GM12891 (cell line): ENCODE measurements around the gene SECTM1.

Source experiments
- PAX5 ChIP-seq: IDR thresholded peaks from 2 replicates; pipeline ENCODE4 v1.6.1; 2011; ENCODE audit warnings: low read length, moderate library complexity, mild to moderate bottlenecking; ENCODE audit not compliant: insufficient read depth, severe bottlenecking
- POLR2A ChIP-seq: IDR thresholded peaks from 2 replicates; pipeline ENCODE4 v1.6.1; 2011; ENCODE audit warnings: low read depth, low read length, control low read depth
- POLR2AphosphoS5 ChIP-seq: IDR thresholded peaks from 2 replicates; pipeline ENCODE4 v1.6.1; 2011; ENCODE audit warnings: low read depth, low read length, control low read depth
- SPI1 ChIP-seq: IDR thresholded peaks from 2 replicates; pipeline ENCODE4 v1.6.1; 2011; ENCODE audit warnings: low read depth, low read length, control low read depth
- TAF1 ChIP-seq: IDR thresholded peaks from 2 replicates; pipeline ENCODE4 v1.6.1; 2011; ENCODE audit warnings: low read depth, low read length, control low read depth

GRCh38 chr17:82278786-82279391 lies 54.7 kb downstream of the SECTM1 start:
- TF ChIP-seq POLR2A (no peak), POLR2AphosphoS5 (no peak), SPI1 (no peak), TAF1 (no peak), PAX5 (no peak)
